Body of pancreas (tissue), 4 donors: ENCODE data around the gene PTPRN2.

ENCODE experiments used
- POLR2A ChIP-seq, 3 donors: fragments of 450-650 bp; IDR thresholded peaks; one replicate each; pipeline ENCODE4 v1.6.1; 2016; ENCODE audit warnings: antibody characterized with exemption in 3 of 3, mild to moderate bottlenecking in 2 of 3
- TF ChIP-seq, protein P1 (sequence below), 7 experiments: fragments of 450-650 bp in 4 of 7; fragments of 200-600 bp in 3 of 7; sonication (generic) in 3 of 7; IDR thresholded peaks; one replicate each; pipeline ENCODE4 v1.5.1; 2016 to 2019; ENCODE audit warnings: antibody characterized with exemption in 7 of 7

GRCh38 chr7:158612546-158612945, 24.9 kb upstream of the PTPRN2 start:
- TF ChIP-seq, protein P1, sequence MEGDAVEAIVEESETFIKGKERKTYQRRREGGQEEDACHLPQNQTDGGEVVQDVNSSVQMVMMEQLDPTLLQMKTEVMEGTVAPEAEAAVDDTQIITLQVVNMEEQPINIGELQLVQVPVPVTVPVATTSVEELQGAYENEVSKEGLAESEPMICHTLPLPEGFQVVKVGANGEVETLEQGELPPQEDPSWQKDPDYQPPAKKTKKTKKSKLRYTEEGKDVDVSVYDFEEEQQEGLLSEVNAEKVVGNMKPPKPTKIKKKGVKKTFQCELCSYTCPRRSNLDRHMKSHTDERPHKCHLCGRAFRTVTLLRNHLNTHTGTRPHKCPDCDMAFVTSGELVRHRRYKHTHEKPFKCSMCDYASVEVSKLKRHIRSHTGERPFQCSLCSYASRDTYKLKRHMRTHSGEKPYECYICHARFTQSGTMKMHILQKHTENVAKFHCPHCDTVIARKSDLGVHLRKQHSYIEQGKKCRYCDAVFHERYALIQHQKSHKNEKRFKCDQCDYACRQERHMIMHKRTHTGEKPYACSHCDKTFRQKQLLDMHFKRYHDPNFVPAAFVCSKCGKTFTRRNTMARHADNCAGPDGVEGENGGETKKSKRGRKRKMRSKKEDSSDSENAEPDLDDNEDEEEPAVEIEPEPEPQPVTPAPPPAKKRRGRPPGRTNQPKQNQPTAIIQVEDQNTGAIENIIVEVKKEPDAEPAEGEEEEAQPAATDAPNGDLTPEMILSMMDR (IDR thresholded peaks at IDR 0.05) = no peak
- no peak for TF ChIP-seq POLR2A (IDR thresholded peaks at IDR 0.05)
